SK-N-SH (cell line): Measurements from ENCODE around the gene MAPK13. TPM values are rescaled to one million over a fixed set of nuclear protein-coding genes. Genes with fewer than 3 reads are reported as not detected.

Experiments used
- CTCF ChIA-PET: fragments of 300-600, 350-600 bp; formaldehyde crosslinking; extraction: SDS; loops from one replicate; lab custom pipeline; 2021; lab: Yijun Ruan, JAX
- POLR2A ChIA-PET: fragments of 350-600 bp; sonication (Branson Sonifier 250); formaldehyde crosslinking; extraction: SDS; loops from one replicate; lab custom pipeline; 2020; ENCODE audit warnings: antibody characterized with exemption, inconsistent platforms; lab: Yijun Ruan, JAX
- DNase-seq: peaks from one replicate; pipeline ENCODE4 v3.0.0; 2012
- H2AFZ ChIP-seq: fragments of 200-600 bp; sonication (generic); 2 replicates; pipeline ENCODE4 v1.8.1; 2016; ENCODE audit warnings: antibody characterized with exemption, mild to moderate bottlenecking, low read depth
- H3F3A ChIP-seq: fragments of 200-600 bp; sonication (generic); replicated peaks from 2 replicates; pipeline ENCODE3; 2016; ENCODE audit warnings: antibody characterized with exemption, mild to moderate bottlenecking; ENCODE audit not compliant: insufficient read depth
- H3K27ac ChIP-seq, 2 experiments: fragments of 200-500 bp in 1 of 2; fragments of 200-600 bp in 1 of 2; sonication (Bioruptor generic) in 1 of 2; sonication (generic), shearing (Covaris generic) in 1 of 2; 2 replicates each; pipeline versions ENCODE4 v1.5.1 to v1.6.1; 2014 to 2016; ENCODE audit warnings: low read depth in 2 of 2, inconsistent platforms in 1 of 2, low read length in 1 of 2, mild to moderate bottlenecking in 1 of 2, mixed read lengths in 1 of 2
- H3K27me3 ChIP-seq: fragments of 200-600 bp; sonication (generic), shearing (Covaris generic); 2 replicates; pipeline ENCODE4 v1.6.1; 2016; ENCODE audit warnings: mixed run types; ENCODE audit not compliant: insufficient read depth
- H3K36me3 ChIP-seq, 2 experiments: fragments of 200-500 bp in 1 of 2; fragments of 200-600 bp in 1 of 2; sonication (Bioruptor generic) in 1 of 2; sonication (generic) in 1 of 2; replicated peaks in 1 of 2; 2 replicates each; pipeline versions ENCODE3 to v1.5.1; 2014 to 2016; ENCODE audit warnings: low read length in 1 of 2, mild to moderate bottlenecking in 1 of 2; ENCODE audit not compliant: insufficient read depth in 2 of 2, control insufficient read depth in 1 of 2
- H3K4me1 ChIP-seq, 2 experiments: fragments of 200-500 bp in 1 of 2; fragments of 200-600 bp in 1 of 2; sonication (Bioruptor generic) in 1 of 2; sonication (generic), shearing (Covaris generic) in 1 of 2; 2 replicates each; pipeline versions ENCODE4 v1.5.1 to v1.6.1; 2014 to 2016; ENCODE audit warnings: low read depth in 1 of 2, low read length in 1 of 2, mixed run types in 1 of 2; ENCODE audit not compliant: insufficient read depth in 2 of 2, control insufficient read depth in 1 of 2
- H3K4me2 ChIP-seq: fragments of 200-600 bp; sonication (generic), shearing (Covaris generic); 2 replicates; pipeline ENCODE4 v1.6.1; 2017; ENCODE audit warnings: mixed run types
- H3K4me3 ChIP-seq, 2 experiments: fragments of 200-500 bp in 1 of 2; fragments of 200-600 bp in 1 of 2; sonication (Bioruptor generic) in 1 of 2; sonication (generic), shearing (Covaris generic) in 1 of 2; 2 replicates each; pipeline versions ENCODE4 v1.5.1 to v1.8.1; 2014 to 2016; ENCODE audit warnings: low read depth in 2 of 2, inconsistent platforms in 1 of 2, low read length in 1 of 2, mild to moderate bottlenecking in 1 of 2, mixed read lengths in 1 of 2, moderate library complexity in 1 of 2
- H3K79me2 ChIP-seq: fragments of 200-600 bp; sonication (generic); 2 replicates; pipeline ENCODE4 v1.8.1; 2017; ENCODE audit warnings: mild to moderate bottlenecking; ENCODE audit not compliant: insufficient read depth
- H3K9ac ChIP-seq: fragments of 200-600 bp; sonication (generic); 2 replicates; pipeline ENCODE4 v1.6.1; 2017; ENCODE audit warnings: mixed run types
- H3K9me2 ChIP-seq: fragments of 200-600 bp; sonication (generic); 2 replicates; pipeline ENCODE4 v1.6.1; 2017; ENCODE audit warnings: mixed run types
- H3K9me3 ChIP-seq: fragments of 200-600 bp; sonication (generic); 2 replicates; pipeline ENCODE4 v1.6.1; 2017; ENCODE audit warnings: mixed run types, mild to moderate bottlenecking, moderate library complexity
- H4K20me1 ChIP-seq: fragments of 200-600 bp; sonication (generic); 2 replicates; pipeline ENCODE4 v1.6.1; 2017; ENCODE audit warnings: mild to moderate bottlenecking, mixed run types; ENCODE audit not compliant: insufficient read depth
- ELF1 ChIP-seq: IDR thresholded peaks from 2 replicates; pipeline ENCODE4 v1.4.0; 2012
- EP300 ChIP-seq, 2 experiments: IDR thresholded peaks; 2 replicates each; pipeline versions ENCODE4 v1.4.0 to v1.6.1; 2012; ENCODE audit warnings: borderline replicate concordance in 1 of 2, low read depth in 1 of 2, low read length in 1 of 2
- EZH2phosphoT487 ChIP-seq: fragments of 200-600 bp; sonication (generic); IDR thresholded peaks from 2 replicates; pipeline ENCODE4 v1.6.1; 2017; ENCODE audit warnings: low read depth, mixed run types, mild to moderate bottlenecking, antibody characterized with exemption, moderate library complexity, borderline replicate concordance
- FOSL2 ChIP-seq: IDR thresholded peaks from 2 replicates; pipeline ENCODE4 v1.4.0; 2012; ENCODE audit warnings: low read depth, mild to moderate bottlenecking, moderate library complexity, borderline replicate concordance
- FOXM1 ChIP-seq: IDR thresholded peaks from 2 replicates; pipeline ENCODE4 v1.4.0; 2012; ENCODE audit warnings: low read depth, mild to moderate bottlenecking
- GABPA ChIP-seq: IDR thresholded peaks from 2 replicates; pipeline ENCODE4 v1.4.0; 2012; ENCODE audit warnings: low read depth, mild to moderate bottlenecking
- GATA2 ChIP-seq: sonication (generic); formaldehyde crosslinking; IDR thresholded peaks from 2 replicates; pipeline ENCODE4 v1.5.0; 2020; ENCODE audit warnings: mild to moderate bottlenecking, missing genetic modification reagents
- JUND ChIP-seq: IDR thresholded peaks from 2 replicates; pipeline ENCODE4 v1.4.0; 2012
- MEF2A ChIP-seq: IDR thresholded peaks from 2 replicates; pipeline ENCODE4 v1.4.0; 2012; ENCODE audit warnings: low read depth, borderline replicate concordance
- MXI1 ChIP-seq: IDR thresholded peaks from 2 replicates; pipeline ENCODE4 v1.6.1; 2012; ENCODE audit warnings: mild to moderate bottlenecking, low read depth, low read length, improper control_type of control experiment
- NFIC ChIP-seq: IDR thresholded peaks from 2 replicates; pipeline ENCODE4 v1.4.0; 2012; ENCODE audit warnings: borderline replicate concordance
- NRF1 ChIP-seq: IDR thresholded peaks from 2 replicates; pipeline ENCODE4 v1.6.1; 2012; ENCODE audit warnings: low read depth, mild to moderate bottlenecking, low read length
- POLR2AphosphoS5 ChIP-seq: IDR thresholded peaks from 2 replicates; pipeline ENCODE4 v1.6.1; 2012; ENCODE audit warnings: low read depth, low read length
- RAD21 ChIP-seq: IDR thresholded peaks from 2 replicates; pipeline ENCODE4 v1.6.1; 2012; ENCODE audit warnings: mild to moderate bottlenecking, low read length
- RCOR1 ChIP-seq: fragments of 150-350 bp; IDR thresholded peaks from 2 replicates; pipeline ENCODE4 v1.6.1; 2017; ENCODE audit warnings: antibody characterized with exemption, low read length
- RFX5 ChIP-seq: IDR thresholded peaks from 2 replicates; pipeline ENCODE4 v1.6.1; 2012; ENCODE audit warnings: mild to moderate bottlenecking, improper control_type of control experiment, low read length
- RXRA ChIP-seq: IDR thresholded peaks from 2 replicates; pipeline ENCODE4 v1.4.0; 2012; ENCODE audit warnings: low read depth, mild to moderate bottlenecking, borderline replicate concordance
- SIN3A ChIP-seq: IDR thresholded peaks from 2 replicates; pipeline ENCODE4 v1.6.1; 2012; ENCODE audit warnings: low read depth, mild to moderate bottlenecking, low read length, moderate library complexity, borderline replicate concordance
- TEAD4 ChIP-seq: IDR thresholded peaks from 2 replicates; pipeline ENCODE4 v1.4.0; 2012; ENCODE audit warnings: mild to moderate bottlenecking, borderline replicate concordance; ENCODE audit not compliant: insufficient read depth
- YY1 ChIP-seq: IDR thresholded peaks from 2 replicates; pipeline ENCODE4 v1.4.0; 2012; ENCODE audit warnings: low read depth, mild to moderate bottlenecking
- whole genome bisulfite sequencing: methylation state at CpG from one replicate; pipeline ENCODE4 v1.1.6; 2017; ENCODE audit warnings: low lambda C conversion rate; 5-methylcytosine and 5-hydroxymethylcytosine counted together
- polyA plus RNA-seq, 3 experiments: library from polyadenylated mRNA; depleted of rRNA; stranded (reverse); fragments of >200 nt; gene quantifications; 2 replicates each; pipeline ENCODE4 v1.2.3, GENCODE V29; 2012
- TF ChIP-seq, protein P1 (sequence below): fragments of 150-350 bp; IDR thresholded peaks from 2 replicates; pipeline ENCODE4 v1.6.1; 2016; ENCODE audit warnings: mild to moderate bottlenecking, low read depth, low read length
- TF ChIP-seq, protein P2 (sequence below): IDR thresholded peaks from 2 replicates; pipeline ENCODE4 v1.6.1; 2012; ENCODE audit warnings: mild to moderate bottlenecking, low read depth, low read length, moderate library complexity
- TF ChIP-seq, protein P3 (sequence below): IDR thresholded peaks from 2 replicates; pipeline ENCODE4 v1.4.0; 2012; ENCODE audit warnings: low read depth, borderline replicate concordance
- TF ChIP-seq, protein P4 (sequence below): IDR thresholded peaks from 2 replicates; pipeline ENCODE4 v1.4.0; 2012; ENCODE audit warnings: low read depth
- TF ChIP-seq, protein P5 (sequence below): fragments of 200-600 bp; sonication (generic); IDR thresholded peaks from 2 replicates; pipeline ENCODE4 v1.6.1; 2017; ENCODE audit warnings: antibody characterized with exemption, mild to moderate bottlenecking, moderate library complexity
- TF ChIP-seq, protein P6 (sequence below): IDR thresholded peaks from 2 replicates; pipeline ENCODE4 v1.4.0; 2012; ENCODE audit warnings: low read depth, borderline replicate concordance

MAPK13 gene
- polyA plus RNA-seq, 1 of the 3 experiments (the other 2 are of a cell fraction) = 2.3 TPM

DNA sequence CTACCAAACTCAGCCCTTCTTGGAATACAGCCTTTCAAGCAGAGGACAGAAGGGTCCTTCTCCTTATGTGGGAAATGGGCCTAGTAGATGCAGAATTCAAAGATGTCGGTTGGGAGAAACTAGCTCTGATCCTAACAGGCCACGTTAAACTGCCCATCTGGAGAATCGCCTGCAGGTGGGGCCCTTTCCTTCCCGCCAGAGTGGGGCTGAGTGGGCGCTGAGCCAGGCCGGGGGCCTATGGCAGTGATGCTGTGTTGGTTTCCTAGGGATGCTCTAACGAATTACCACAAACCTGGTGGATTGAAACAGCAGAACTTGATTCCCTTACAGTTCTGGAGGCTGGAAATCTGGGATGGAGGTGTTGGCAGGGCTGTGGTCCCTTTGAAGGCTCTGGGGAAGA is 9.1 kb downstream of the MAPK13 start:
- ChIA-PET CTCF (interaction anchor here (0.9 to 2.5 kb wide), 18 partner anchors 8 to 221 kb away, joined by 3 to 10 read pairs (median 4); no protein-coding TSS in a partner anchor), POLR2A (interaction anchor here (0.6 to 0.9 kb wide), 2 partner anchors 8 to 10 kb away, joined by 3 read pairs; no protein-coding TSS in a partner anchor)
- Histone ChIP-seq H2AFZ (no peak overlapping the region), H3F3A (no peaks in the 10 kb centered on the region), H3K9me2 (no peaks in the 10 kb centered on the region), H3K4me2 (no peak overlapping the region), H3K4me1 (peaks cover 0 to 37% of the 10 kb centered on the region in 2 experiments; a peak in 1 of 4 replicates), H3K79me2 (no peaks in the 10 kb centered on the region), H3K4me3 (no peak overlapping the region), H3K9ac (no peak overlapping the region), H3K27me3 (no peaks in the 10 kb centered on the region), H4K20me1 (no peaks in the 10 kb centered on the region), H3K36me3 (no peaks in the 10 kb centered on the region), H3K9me3 (no peaks in the 10 kb centered on the region), H3K27ac (0 out of 4 replicates have a peak overlapping the region, but pooled peaks of 1 of the 2 experiments have one; percentile 3)
- WGBS = 67% methylated on average over 6 of the region's 7 CpGs
- DNase-seq = peak; percentile 79
- TF ChIP-seq JUND (no peak), YY1 (no peak), GATA2 (CRISPR knock-in tag) (no peak), NRF1 (no peak), EP300 (IDR thresholded peaks at IDR 0.05; ENCODE audit: borderline replicate concordance in 1 of 2, low read depth in 1 of 2, low read length in 1 of 2) (no peak), FOXM1 (no peak), NFIC (peak; percentile 32; the same call in 1 of the 2 replicates), RAD21 (peak; percentile 62), SIN3A (no peak), GABPA (no peak), RXRA (no peak), TEAD4 (no peak), FOSL2 (no peak), EZH2phosphoT487 (no peak), RCOR1 (no peak), MEF2A (no peak), RFX5 (no peak), MXI1 (no peak), ELF1 (no peak), POLR2AphosphoS5 (no peak)
- TF ChIP-seq, protein P1, sequence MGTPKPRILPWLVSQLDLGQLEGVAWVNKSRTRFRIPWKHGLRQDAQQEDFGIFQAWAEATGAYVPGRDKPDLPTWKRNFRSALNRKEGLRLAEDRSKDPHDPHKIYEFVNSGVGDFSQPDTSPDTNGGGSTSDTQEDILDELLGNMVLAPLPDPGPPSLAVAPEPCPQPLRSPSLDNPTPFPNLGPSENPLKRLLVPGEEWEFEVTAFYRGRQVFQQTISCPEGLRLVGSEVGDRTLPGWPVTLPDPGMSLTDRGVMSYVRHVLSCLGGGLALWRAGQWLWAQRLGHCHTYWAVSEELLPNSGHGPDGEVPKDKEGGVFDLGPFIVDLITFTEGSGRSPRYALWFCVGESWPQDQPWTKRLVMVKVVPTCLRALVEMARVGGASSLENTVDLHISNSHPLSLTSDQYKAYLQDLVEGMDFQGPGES = no peak
- TF ChIP-seq, protein P2, sequence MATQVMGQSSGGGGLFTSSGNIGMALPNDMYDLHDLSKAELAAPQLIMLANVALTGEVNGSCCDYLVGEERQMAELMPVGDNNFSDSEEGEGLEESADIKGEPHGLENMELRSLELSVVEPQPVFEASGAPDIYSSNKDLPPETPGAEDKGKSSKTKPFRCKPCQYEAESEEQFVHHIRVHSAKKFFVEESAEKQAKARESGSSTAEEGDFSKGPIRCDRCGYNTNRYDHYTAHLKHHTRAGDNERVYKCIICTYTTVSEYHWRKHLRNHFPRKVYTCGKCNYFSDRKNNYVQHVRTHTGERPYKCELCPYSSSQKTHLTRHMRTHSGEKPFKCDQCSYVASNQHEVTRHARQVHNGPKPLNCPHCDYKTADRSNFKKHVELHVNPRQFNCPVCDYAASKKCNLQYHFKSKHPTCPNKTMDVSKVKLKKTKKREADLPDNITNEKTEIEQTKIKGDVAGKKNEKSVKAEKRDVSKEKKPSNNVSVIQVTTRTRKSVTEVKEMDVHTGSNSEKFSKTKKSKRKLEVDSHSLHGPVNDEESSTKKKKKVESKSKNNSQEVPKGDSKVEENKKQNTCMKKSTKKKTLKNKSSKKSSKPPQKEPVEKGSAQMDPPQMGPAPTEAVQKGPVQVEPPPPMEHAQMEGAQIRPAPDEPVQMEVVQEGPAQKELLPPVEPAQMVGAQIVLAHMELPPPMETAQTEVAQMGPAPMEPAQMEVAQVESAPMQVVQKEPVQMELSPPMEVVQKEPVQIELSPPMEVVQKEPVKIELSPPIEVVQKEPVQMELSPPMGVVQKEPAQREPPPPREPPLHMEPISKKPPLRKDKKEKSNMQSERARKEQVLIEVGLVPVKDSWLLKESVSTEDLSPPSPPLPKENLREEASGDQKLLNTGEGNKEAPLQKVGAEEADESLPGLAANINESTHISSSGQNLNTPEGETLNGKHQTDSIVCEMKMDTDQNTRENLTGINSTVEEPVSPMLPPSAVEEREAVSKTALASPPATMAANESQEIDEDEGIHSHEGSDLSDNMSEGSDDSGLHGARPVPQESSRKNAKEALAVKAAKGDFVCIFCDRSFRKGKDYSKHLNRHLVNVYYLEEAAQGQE = no peak
- TF ChIP-seq, protein P3, sequence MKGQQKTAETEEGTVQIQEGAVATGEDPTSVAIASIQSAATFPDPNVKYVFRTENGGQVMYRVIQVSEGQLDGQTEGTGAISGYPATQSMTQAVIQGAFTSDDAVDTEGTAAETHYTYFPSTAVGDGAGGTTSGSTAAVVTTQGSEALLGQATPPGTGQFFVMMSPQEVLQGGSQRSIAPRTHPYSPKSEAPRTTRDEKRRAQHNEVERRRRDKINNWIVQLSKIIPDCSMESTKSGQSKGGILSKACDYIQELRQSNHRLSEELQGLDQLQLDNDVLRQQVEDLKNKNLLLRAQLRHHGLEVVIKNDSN = no peak
- TF ChIP-seq, protein P4, sequence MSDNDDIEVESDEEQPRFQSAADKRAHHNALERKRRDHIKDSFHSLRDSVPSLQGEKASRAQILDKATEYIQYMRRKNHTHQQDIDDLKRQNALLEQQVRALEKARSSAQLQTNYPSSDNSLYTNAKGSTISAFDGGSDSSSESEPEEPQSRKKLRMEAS = no peak
- TF ChIP-seq, protein P5, sequence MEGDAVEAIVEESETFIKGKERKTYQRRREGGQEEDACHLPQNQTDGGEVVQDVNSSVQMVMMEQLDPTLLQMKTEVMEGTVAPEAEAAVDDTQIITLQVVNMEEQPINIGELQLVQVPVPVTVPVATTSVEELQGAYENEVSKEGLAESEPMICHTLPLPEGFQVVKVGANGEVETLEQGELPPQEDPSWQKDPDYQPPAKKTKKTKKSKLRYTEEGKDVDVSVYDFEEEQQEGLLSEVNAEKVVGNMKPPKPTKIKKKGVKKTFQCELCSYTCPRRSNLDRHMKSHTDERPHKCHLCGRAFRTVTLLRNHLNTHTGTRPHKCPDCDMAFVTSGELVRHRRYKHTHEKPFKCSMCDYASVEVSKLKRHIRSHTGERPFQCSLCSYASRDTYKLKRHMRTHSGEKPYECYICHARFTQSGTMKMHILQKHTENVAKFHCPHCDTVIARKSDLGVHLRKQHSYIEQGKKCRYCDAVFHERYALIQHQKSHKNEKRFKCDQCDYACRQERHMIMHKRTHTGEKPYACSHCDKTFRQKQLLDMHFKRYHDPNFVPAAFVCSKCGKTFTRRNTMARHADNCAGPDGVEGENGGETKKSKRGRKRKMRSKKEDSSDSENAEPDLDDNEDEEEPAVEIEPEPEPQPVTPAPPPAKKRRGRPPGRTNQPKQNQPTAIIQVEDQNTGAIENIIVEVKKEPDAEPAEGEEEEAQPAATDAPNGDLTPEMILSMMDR = peak; percentile 29; the same call in 1 of the 2 replicates
- TF ChIP-seq, protein P6, sequence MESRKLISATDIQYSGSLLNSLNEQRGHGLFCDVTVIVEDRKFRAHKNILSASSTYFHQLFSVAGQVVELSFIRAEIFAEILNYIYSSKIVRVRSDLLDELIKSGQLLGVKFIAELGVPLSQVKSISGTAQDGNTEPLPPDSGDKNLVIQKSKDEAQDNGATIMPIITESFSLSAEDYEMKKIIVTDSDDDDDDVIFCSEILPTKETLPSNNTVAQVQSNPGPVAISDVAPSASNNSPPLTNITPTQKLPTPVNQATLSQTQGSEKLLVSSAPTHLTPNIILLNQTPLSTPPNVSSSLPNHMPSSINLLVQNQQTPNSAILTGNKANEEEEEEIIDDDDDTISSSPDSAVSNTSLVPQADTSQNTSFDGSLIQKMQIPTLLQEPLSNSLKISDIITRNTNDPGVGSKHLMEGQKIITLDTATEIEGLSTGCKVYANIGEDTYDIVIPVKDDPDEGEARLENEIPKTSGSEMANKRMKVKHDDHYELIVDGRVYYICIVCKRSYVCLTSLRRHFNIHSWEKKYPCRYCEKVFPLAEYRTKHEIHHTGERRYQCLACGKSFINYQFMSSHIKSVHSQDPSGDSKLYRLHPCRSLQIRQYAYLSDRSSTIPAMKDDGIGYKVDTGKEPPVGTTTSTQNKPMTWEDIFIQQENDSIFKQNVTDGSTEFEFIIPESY = no peak
